Measurements from ENCODE around the gene AGPS.

DNA sequence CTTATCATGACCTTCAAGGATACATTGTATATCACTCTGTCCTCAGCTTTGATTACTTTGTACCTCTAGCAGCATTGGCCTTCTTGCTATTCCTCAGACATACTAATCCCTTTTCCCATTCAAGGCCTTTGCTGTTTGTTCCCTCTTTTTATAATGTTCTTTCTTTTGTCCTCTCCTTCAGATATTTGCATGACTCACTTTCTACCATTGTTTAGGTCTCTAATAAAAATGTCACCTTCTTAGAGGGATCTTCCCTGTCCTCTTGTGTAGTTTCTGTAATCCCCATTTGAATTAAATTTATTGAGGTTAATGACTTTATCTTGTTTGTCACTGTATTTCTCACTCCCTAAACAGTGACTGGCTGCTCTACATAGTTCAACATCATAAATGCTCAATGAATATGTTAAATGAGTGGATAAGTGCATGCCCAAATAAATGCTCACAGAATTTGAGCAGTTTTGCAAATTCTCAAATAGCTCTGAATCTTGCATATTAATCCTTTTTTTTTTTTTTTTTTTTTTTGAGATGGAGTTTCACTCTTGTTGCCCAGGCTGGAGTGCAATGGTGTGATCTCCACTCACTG lies 135.9 kb downstream of the AGPS start:
- TF ChIP-seq GATA3 (IDR thresholded peaks at IDR 0.05; ENCODE audit: low read depth, low read length) (no peak), GATA2 (IDR thresholded peaks at IDR 0.05; ENCODE audit: low read depth, low read length) (no peak)

Measured in SH-SY5Y (cell line).